Pancreas (tissue), 10 donors: ENCODE measurements around the gene CEP350. TPM values are rescaled to one million over a fixed set of nuclear protein-coding genes. Genes with fewer than 3 reads are reported as not detected.

Experiments used
- ATAC-seq, 4 donors: fragments of 200-7000 bp; cut with Tn5 transposase; one replicate each; pipeline versions ENCODE4 v1.8.0 to v1.9.1; 2020; ENCODE audit warnings: mild to moderate bottlenecking in 4 of 4, moderate library complexity in 4 of 4
- DNase-seq, 6 donors: peaks; one replicate each; pipeline ENCODE4 v3.0.0-alpha.2; 2020
- FAIRE-seq: peaks from 2 replicates; lab custom pipeline; 2012; peaks lifted over from hg19 to GRCh38; lab: Jason Lieb, UNC
- H3K27ac ChIP-seq, 4 donors: fragments of 200-600 bp; sonication (generic); 1 replicate in 3 of 4; 2 replicates in 1 of 4; pipeline versions ENCODE4 v1.5.0 to v1.8.0; 2020
- H3K27me3 ChIP-seq, 4 donors: fragments of 200-600 bp; one replicate each; pipeline ENCODE4 v1.8.0; 2021
- H3K36me3 ChIP-seq, 3 donors: fragments of 200-600 bp; sonication (generic) in 1 of 3; one replicate each; pipeline versions ENCODE4 v1.5.0 to v1.8.0; 2020 to 2021
- H3K4me1 ChIP-seq, 3 donors: fragments of 200-600 bp; one replicate each; pipeline ENCODE4 v1.8.0; 2021
- H3K4me3 ChIP-seq, 4 donors: fragments of 200-600 bp; sonication (generic) in 2 of 4; one replicate each; pipeline versions ENCODE4 v1.5.0 to v1.8.0; 2020 to 2021
- H3K9me3 ChIP-seq, 4 donors: fragments of 200-600 bp; one replicate each; pipeline ENCODE4 v1.8.0; 2021
- CTCF ChIP-seq, 4 donors: fragments of 200-600 bp; sonication (generic) in 3 of 4; IDR thresholded peaks; one replicate each; pipeline versions ENCODE4 v1.5.0 to v1.8.0; 2021; ENCODE audit warnings: antibody characterized with exemption in 4 of 4
- WGBS, 2 donors: extraction: QIAGEN DNeasy Blood & Tissue Kit; methylation state at CpG; one replicate each; pipeline ENCODE4 v1.1.7; 2013; 5-methylcytosine and 5-hydroxymethylcytosine counted together
- intact Hi-C, 3 donors: fragments of 100-400 bp; cut with DNase I; formaldehyde crosslinking; loops; one replicate each; pipeline versions ENCODE4 v1.11.1 to v1.14.2; 2022
- polyA plus RNA-seq, 2 donors: library from polyadenylated mRNA; stranded (reverse); fragments of 200-250 nt; gene quantifications; one replicate each; pipeline ENCODE4 v1.2.3, GENCODE V29; 2013
- total RNA-seq, 6 donors: library from RNA; stranded (reverse); fragmentation: NEBNext Ultra II Directional in 4 of 6; extraction: Animal tissue kit (Norgen Biotek cat#: 25700) in 4 of 6; gene quantifications; one replicate each; pipeline versions ENCODE4 v1.2.1 to v1.2.4, GENCODE V29; 2021 to 2023
- donor health status: healthy with polysubstance abuse.
- donor health status: DM: no; HTN: no; CAD: no; lungs with moderate emphysema.
- donor health status: DM: no; HTN: no; CAD: no.
- donor health status: control.
- donor health status: control.
- donor health status: Bipolar disorder and iron deficiency.
- donor health status: DM: yes; HTN: yes; CAD: no.
- donor health status: DM: no; HTN: no; CAD: no.
- donor health status: DM: no; HTN: no; CAD: no.
- donor health status: DM: yes; HTN: yes; CAD: no.

The CEP350 gene
- total and polyA plus RNA-seq, 8 donors = 4.6 to 30.8 (median 21.4) TPM

DNA sequence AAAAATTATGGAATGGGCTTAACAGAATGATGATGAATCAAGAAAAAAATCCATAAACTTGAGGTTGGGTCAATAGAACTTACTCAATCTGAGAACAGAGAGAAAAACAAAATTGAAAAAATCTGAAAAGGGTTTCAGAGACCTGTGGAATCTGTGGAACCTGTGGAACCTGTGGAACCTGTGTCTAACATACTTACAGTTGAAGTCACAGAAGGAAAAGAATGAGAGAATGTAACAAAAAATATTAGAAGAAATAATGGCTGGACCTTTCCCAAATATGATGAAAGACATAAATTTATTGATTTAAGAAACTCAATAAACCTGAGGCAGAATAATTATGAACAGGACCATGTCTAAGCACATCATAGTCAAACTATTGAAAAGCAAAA lies 182.4 kb downstream of the CEP350 start:
- Histone ChIP-seq H3K27ac (no peak overlapping the region), H3K4me3 (no peak overlapping the region), H3K9me3 (peaks cover 0 to 2% (median 0%) of the 10 kb centered on the region in 4 donors), H3K27me3 (no peaks in the 10 kb centered on the region), H3K36me3 (no peaks in the 10 kb centered on the region), H3K4me1 (no peaks in the 10 kb centered on the region)
- intact Hi-C loops = no loop called here
- TF ChIP-seq CTCF (IDR thresholded peaks at IDR 0.05) = no peak
- FAIRE-seq (no peak), DNase-seq (no peak), ATAC-seq (no peak)

DNA sequence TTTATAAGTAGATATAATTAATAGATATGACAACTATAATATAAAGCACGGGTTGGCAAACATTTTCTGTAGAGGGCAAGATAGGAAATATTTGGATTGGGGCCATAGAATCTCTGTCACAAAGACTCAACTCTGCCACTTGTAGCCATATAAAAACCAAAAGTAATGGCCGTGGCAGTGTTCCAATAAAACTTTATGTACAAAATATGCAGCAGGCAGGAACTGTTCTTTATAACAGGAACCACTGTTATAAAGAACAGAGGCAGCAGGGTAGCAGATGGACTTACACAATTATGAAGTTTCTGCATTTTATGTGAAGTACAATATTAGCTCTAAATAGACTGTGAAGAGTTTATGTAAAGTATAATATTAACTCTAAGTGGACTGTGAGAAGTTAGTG lies 183.2 kb downstream of the CEP350 start:
- Histone ChIP-seq H3K4me1 (no peaks in the 10 kb centered on the region), H3K27me3 (no peaks in the 10 kb centered on the region), H3K27ac (no peak overlapping the region), H3K4me3 (no peak overlapping the region), H3K9me3 (peaks cover 0 to 2% (median 0%) of the 10 kb centered on the region in 4 donors), H3K36me3 (no peaks in the 10 kb centered on the region)
- ATAC-seq = no peak
- no peak for FAIRE-seq
- no peak for DNase-seq
- intact Hi-C loops = no loop called here
- TF ChIP-seq CTCF (IDR thresholded peaks at IDR 0.05) = no peak
- WGBS, 2 donors = 59 to 73% methylated on average over 2 of the region's 2 CpGs

- WGBS, 2 donors = 78 to 80% methylated on average over 6 of the region's 6 CpGs
- FAIRE-seq (no peak), DNase-seq (no peak), ATAC-seq (no peak)
- Histone ChIP-seq H3K4me1 (no peaks in the 10 kb centered on the region), H3K36me3 (no peaks in the 10 kb centered on the region), H3K27ac (no peak overlapping the region), H3K27me3 (no peaks in the 10 kb centered on the region), H3K4me3 (no peak overlapping the region), H3K9me3 (peaks cover 0 to 2% (median 0%) of the 10 kb centered on the region in 4 donors)
- intact Hi-C loops = no loop called here
- TF ChIP-seq CTCF (IDR thresholded peaks at IDR 0.05) = no peak
Measured at GRCh38 chr1:180141381-180141934, 186.8 kb downstream of the CEP350 start.

GRCh38 chr1:180143359-180143758 lies 188.7 kb downstream of the CEP350 start:
- H3K4me3 ChIP-seq = no peak overlapping the region
- no peak for ATAC-seq
- H3K27me3 ChIP-seq = no peaks in the 10 kb centered on the region
- WGBS, 2 donors = 65 to 73% methylated on average over 3 of the region's 3 CpGs
- no peak for DNase-seq
- intact Hi-C loops = no loop called here
- FAIRE-seq = no peak
- H3K27ac ChIP-seq = no peak overlapping the region
- no peaks in the 10 kb centered on the region for H3K9me3 ChIP-seq
- no peaks in the 10 kb centered on the region for H3K36me3 ChIP-seq
- no peaks in the 10 kb centered on the region for H3K4me1 ChIP-seq
- TF ChIP-seq CTCF (IDR thresholded peaks at IDR 0.05) = no peak

GRCh38 chr1:180144659-180145357 lies 190.2 kb downstream of the CEP350 start:
- no peaks in the 10 kb centered on the region for H3K27me3 ChIP-seq
- H3K36me3 ChIP-seq = no peaks in the 10 kb centered on the region
- no peaks in the 10 kb centered on the region for H3K4me1 ChIP-seq
- H3K27ac ChIP-seq = no peak overlapping the region
- ATAC-seq (no peak), DNase-seq (no peak), FAIRE-seq (no peak)
- TF ChIP-seq CTCF (IDR thresholded peaks at IDR 0.05) = no peak
- 61 to 68% methylated on average over 6 of the region's 6 CpGs for WGBS, 2 donors
- no peak overlapping the region for H3K4me3 ChIP-seq
- H3K9me3 ChIP-seq = no peaks in the 10 kb centered on the region
- intact Hi-C loops = no loop called here
